GM12864 (cell line): ENCODE measurements around the gene MEGF6.

Experiments used
- DNase-seq: peaks from one replicate; pipeline ENCODE4 v3.0.0-alpha.2; 2011; ENCODE audit warnings: low read depth
- H3K4me3 ChIP-seq: 2 replicates; pipeline ENCODE4 v1.5.1; 2011; ENCODE audit warnings: mild to moderate bottlenecking, low read depth, low read length, control low read depth
- CTCF ChIP-seq: IDR thresholded peaks from 2 replicates; pipeline ENCODE4 v1.5.1; 2011; ENCODE audit warnings: low read depth, mild to moderate bottlenecking, moderate library complexity, low read length, control low read depth, inconsistent platforms; ENCODE audit errors: missing control alignments

Gene MEGF6

GRCh38 chr1:3494321-3495308, 116.7 kb downstream of the MEGF6 start:
- DNase-seq, result no peak

DNA sequence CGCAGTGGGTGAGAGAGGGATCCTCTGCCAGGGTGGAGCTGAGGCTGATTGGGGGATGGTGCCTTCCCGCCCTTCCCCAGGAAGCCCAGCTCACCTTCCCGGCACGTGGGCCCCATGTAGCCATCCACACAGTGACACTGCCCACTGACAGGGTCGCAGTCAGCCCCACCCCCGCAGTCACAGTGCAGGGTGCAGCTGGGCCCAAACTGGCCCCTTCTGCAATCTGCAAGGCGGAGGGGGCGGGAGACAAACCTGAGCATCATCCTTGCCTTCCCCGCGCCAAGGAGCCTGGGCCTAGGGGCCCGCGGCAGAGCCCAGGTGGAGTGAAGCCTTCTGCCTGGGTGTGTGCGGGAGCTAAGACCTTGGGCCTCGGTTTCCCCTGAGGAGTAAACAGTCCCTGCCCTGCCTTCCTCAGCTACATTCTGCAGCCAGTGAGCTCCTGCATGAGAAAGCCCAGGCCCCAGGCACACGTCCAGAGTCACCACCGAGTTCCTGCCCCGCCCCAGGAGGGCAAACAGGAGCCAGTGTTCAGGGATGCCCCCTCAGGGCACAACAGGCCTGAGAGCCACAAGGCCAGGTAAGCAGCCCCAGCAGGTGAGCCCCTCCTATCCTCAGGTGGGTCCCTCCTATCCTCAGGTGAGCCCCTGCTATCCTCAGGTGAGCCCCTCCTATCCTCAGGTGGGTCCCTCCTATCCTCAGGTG, 118.6 kb downstream of the MEGF6 start:
- TF ChIP-seq CTCF, result no peak
- no peak overlapping the region for H3K4me3 ChIP-seq
- no peak for DNase-seq

More at GRCh38 chr1:3494321-3495308, 116.7 kb downstream of the MEGF6 start:
- H3K4me3 ChIP-seq, result no peak overlapping the region
- no peak for TF ChIP-seq CTCF

GRCh38 chr1:3491291-3492246, 119.7 kb downstream of the MEGF6 start:
- DNase-seq, result no peak
- TF ChIP-seq CTCF, result peak; percentile 98
- no peak overlapping the region for H3K4me3 ChIP-seq

- no peak for DNase-seq
- no peak for TF ChIP-seq CTCF
- H3K4me3 ChIP-seq, result no peak overlapping the region
Measured at GRCh38 chr1:3490046-3490745, 121.1 kb downstream of the MEGF6 start.

- no peak overlapping the region for H3K4me3 ChIP-seq
- TF ChIP-seq CTCF, result no peak
- DNase-seq, result no peak
Measured at GRCh38 chr1:3488432-3488831, 122.9 kb downstream of the MEGF6 start.

- no peak for DNase-seq
- no peak for TF ChIP-seq CTCF
- no peak overlapping the region for H3K4me3 ChIP-seq
Measured at GRCh38 chr1:3485016-3485415, 126.3 kb downstream of the MEGF6 start.
